T-helper 17 cell (primary cell): Measurements from ENCODE around the gene GFOD2. TPM values are rescaled to one million over a fixed set of nuclear protein-coding genes. Genes with fewer than 3 reads are reported as not detected.

Experiments used
- ATAC-seq: fragments of 150-1000 bp; cut with Tn5 transposase; 2 replicates; pipeline ENCODE4 v1.10.0; 2021; ENCODE audit warnings: mild to moderate bottlenecking, moderate library complexity
- DNase-seq, 3 donors: peaks; one replicate each; pipeline versions ENCODE4 v3.0.0 to v3.0.0-alpha.2; 2020 to 2021
- H3K9me3 ChIP-seq: one replicate; pipeline ENCODE4 v1.7.0; 2013; ENCODE audit warnings: low read length, mild to moderate bottlenecking; ENCODE audit not compliant: control insufficient read depth, poor library complexity, severe bottlenecking
- H3K27ac Mint-ChIP-seq: one replicate; pipeline ENCODE4 v1.8.0; 2022; ENCODE audit warnings: mild to moderate bottlenecking, moderate library complexity, mixed read lengths
- H3K27me3 Mint-ChIP-seq: one replicate; pipeline ENCODE4 v1.8.0; 2022; ENCODE audit warnings: mixed read lengths
- H3K36me3 Mint-ChIP-seq: one replicate; pipeline ENCODE4 v1.8.0; 2022; ENCODE audit warnings: low read depth, mixed read lengths
- H3K4me1 Mint-ChIP-seq: one replicate; pipeline ENCODE4 v1.8.0; 2022; ENCODE audit warnings: mild to moderate bottlenecking, mixed read lengths
- H3K4me3 Mint-ChIP-seq: one replicate; pipeline ENCODE4 v1.8.0; 2022; ENCODE audit warnings: mild to moderate bottlenecking, moderate library complexity, mixed read lengths
- total RNA-seq, 4 donors: library from RNA in 2 of 4; stranded (reverse) in 2 of 4; gene quantifications; one replicate each; pipeline ENCODE4 v1.2.3 and lab custom pipeline; 2022 to 2026

The GFOD2 gene
- total RNA-seq, 2 donors from 2014 or later, result 11.7 to 14.7 TPM

- ATAC-seq, result no peak
- Mint-ChIP-seq H3K36me3 (peaks cover 2% of the 10 kb centered on the region), H3K4me3 (no peak overlapping the region), H3K27ac (peak overlapping the region; percentile 62), H3K4me1 (peaks cover 7% of the 10 kb centered on the region), H3K27me3 (no peaks in the 10 kb centered on the region)
- DNase-seq, result no peak
- H3K9me3 ChIP-seq, result no peaks in the 10 kb centered on the region
Observed at GRCh38 chr16:67750466-67750865, 31.4 kb upstream of the GFOD2 start.

DNA sequence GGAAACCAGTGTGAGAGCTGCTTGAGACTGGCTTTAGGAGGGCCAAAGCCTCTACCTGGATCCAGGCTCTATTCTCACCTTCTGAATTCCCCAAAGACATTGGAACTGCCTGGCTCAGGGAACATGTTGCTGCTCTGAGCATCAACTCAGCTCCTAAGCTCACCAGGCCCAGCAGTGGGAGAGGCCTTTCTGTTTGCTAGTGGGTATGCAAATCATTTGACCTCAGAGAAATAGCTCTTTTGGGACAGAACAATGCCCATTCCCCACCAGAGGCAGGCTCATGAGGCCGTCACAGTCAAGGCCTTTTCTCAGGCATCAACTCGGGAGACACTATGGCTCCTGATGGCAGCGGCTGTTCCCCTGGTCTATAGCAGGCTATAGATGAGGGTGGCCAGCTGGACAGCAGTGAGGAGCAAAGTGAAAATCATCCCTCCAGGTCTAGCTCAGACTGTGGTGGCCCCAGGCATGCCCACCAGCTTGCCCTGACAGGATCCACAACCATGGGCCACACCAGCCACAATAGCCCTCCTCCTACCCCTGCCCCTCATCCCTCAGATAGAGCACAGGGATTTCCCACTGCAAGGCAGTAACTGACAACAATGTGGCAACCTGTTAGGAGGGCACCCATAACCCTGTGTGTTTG lies 30.4 kb upstream of the GFOD2 start:
- peaks cover 2% of the 10 kb centered on the region for H3K36me3 Mint-ChIP-seq
- no peak overlapping the region for H3K4me3 Mint-ChIP-seq
- ATAC-seq (no peak), DNase-seq (no peak)
- H3K4me1 Mint-ChIP-seq, result peaks cover 7% of the 10 kb centered on the region
- no peaks in the 10 kb centered on the region for H3K27me3 Mint-ChIP-seq
- H3K27ac Mint-ChIP-seq, result no peak overlapping the region
- no peaks in the 10 kb centered on the region for H3K9me3 ChIP-seq

DNA sequence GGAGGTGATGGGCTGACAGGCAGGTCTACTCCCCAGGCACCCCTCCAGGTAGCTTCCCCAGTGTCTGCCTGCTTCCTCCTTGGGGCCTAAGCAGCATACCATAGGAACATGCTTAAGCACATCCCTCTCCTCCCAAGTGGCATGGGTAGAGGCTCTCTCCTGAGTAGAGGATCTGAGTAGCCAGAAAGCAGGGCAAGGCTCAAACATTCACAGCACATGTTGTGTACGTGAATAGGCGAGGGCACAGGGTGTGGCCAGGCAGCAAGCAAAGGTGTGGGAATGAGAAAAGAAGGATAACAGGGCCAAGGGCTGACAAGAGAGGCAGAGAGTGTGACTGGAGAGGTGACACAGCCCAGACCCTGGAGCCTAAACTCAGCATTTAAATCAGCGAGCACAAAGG lies 29.7 kb upstream of the GFOD2 start:
- H3K27me3 Mint-ChIP-seq, result no peaks in the 10 kb centered on the region

DNA sequence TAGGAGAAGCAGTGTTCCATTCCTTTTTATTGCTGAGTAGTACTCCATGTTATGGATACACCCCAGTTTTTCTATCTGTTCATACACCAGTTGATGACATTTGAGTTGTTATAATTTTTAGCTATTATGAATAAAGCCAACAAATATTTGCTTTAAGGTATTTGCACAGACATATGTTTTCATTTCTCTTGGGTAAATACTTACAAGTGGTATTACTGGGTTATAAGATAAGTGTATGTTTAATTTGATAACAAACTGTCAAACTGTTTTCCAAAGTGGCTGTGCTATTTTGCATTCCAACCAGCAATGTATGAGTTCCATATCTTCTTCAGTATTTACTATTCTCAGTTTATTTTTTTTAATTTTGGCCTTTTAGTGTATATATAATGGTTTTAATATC lies 27.7 kb upstream of the GFOD2 start:
- Mint-ChIP-seq H3K36me3 (peaks cover 5% of the 10 kb centered on the region), H3K4me1 (peaks cover 15% of the 10 kb centered on the region), H3K4me3 (no peak overlapping the region), H3K27me3 (no peaks in the 10 kb centered on the region), H3K27ac (no peak overlapping the region)
- ATAC-seq (no peak), DNase-seq (no peak)
- no peaks in the 10 kb centered on the region for H3K9me3 ChIP-seq

More for the DNA sequence above, 29.7 kb upstream of the GFOD2 start:
- no peaks in the 10 kb centered on the region for H3K9me3 ChIP-seq
- Mint-ChIP-seq H3K27ac (peak overlapping the region; percentile 34), H3K4me3 (no peak overlapping the region), H3K4me1 (peaks cover 7% of the 10 kb centered on the region), H3K36me3 (peaks cover 2% of the 10 kb centered on the region)
- ATAC-seq (no peak), DNase-seq (no peak)

GRCh38 chr16:67741118-67741517 lies 22.0 kb upstream of the GFOD2 start:
- Mint-ChIP-seq H3K27me3 (no peaks in the 10 kb centered on the region), H3K4me3 (no peak overlapping the region), H3K4me1 (peaks cover 10% of the 10 kb centered on the region), H3K36me3 (peaks cover 6% of the 10 kb centered on the region), H3K27ac (no peak overlapping the region)
- no peaks in the 10 kb centered on the region for H3K9me3 ChIP-seq
- no peak for ATAC-seq
- DNase-seq, result no peak

- H3K9me3 ChIP-seq, result no peaks in the 10 kb centered on the region
- no peak for ATAC-seq
- Mint-ChIP-seq H3K4me1 (peaks cover 10% of the 10 kb centered on the region), H3K27ac (no peak overlapping the region), H3K36me3 (peaks cover 6% of the 10 kb centered on the region), H3K27me3 (no peaks in the 10 kb centered on the region), H3K4me3 (no peak overlapping the region)
- no peak for DNase-seq
Observed at GRCh38 chr16:67740391-67740790, 21.3 kb upstream of the GFOD2 start.

DNA sequence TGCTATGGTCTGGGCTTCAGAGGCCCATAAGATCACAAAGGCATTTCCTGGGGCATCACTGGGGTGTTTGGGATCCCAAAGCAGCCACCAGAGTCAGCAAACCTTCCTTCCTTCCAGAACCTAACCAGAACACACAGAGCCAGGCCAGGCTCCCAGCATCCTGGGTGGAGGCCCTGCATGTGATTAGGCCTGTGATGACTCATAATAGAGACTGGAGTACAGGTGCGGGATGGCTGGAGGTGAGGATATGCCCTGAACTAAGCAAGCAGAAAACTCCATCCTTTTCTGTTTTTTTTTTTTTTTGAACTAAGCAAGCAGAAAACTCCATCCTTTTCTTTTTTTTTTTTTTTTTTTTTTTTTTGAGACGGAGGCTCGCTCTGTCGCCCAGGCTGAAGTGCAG lies 17.7 kb upstream of the GFOD2 start:
- H3K4me3 Mint-ChIP-seq, result no peak overlapping the region
- H3K27me3 Mint-ChIP-seq, result no peaks in the 10 kb centered on the region
- H3K4me1 Mint-ChIP-seq, result peaks cover 2% of the 10 kb centered on the region
- no peak overlapping the region for H3K27ac Mint-ChIP-seq
- H3K36me3 Mint-ChIP-seq, result peaks cover 3% of the 10 kb centered on the region
- ATAC-seq (no peak), DNase-seq (no peak)
- H3K9me3 ChIP-seq, result no peaks in the 10 kb centered on the region

GRCh38 chr16:67734731-67735201 lies 15.7 kb upstream of the GFOD2 start:
- Mint-ChIP-seq H3K4me3 (no peak overlapping the region), H3K27me3 (no peaks in the 10 kb centered on the region), H3K27ac (no peak overlapping the region), H3K4me1 (peaks cover 2% of the 10 kb centered on the region), H3K36me3 (peaks cover 4% of the 10 kb centered on the region)
- ATAC-seq (no peak), DNase-seq (no peak)
- no peaks in the 10 kb centered on the region for H3K9me3 ChIP-seq

- Mint-ChIP-seq H3K36me3 (peaks cover 8% of the 10 kb centered on the region), H3K4me1 (peaks cover 2% of the 10 kb centered on the region), H3K4me3 (no peak overlapping the region), H3K27me3 (no peaks in the 10 kb centered on the region), H3K27ac (no peak overlapping the region)
- DNase-seq, result no peak
- no peak for ATAC-seq
- H3K9me3 ChIP-seq, result no peaks in the 10 kb centered on the region
Observed at GRCh38 chr16:67733734-67734470, 14.8 kb upstream of the GFOD2 start.

DNA sequence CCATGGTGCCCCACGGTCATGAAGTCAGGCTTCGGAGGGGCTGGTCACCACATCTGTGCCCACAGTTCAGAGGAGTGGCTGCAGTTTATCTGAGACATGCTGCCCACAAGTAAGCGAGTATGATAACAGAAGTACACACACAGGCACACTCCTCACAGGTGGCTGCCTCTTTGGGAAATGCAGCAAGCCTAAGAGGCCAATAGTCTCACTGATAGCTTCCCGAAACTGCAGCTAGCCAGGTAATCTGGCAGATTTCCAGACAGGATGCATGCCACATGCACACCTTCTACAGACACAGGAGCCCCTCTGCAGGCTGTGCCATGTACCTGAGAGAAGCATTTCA lies 12.6 kb upstream of the GFOD2 start:
- ATAC-seq, result no peak
- no peak for DNase-seq
- H3K27me3 Mint-ChIP-seq, result no peaks in the 10 kb centered on the region
- H3K36me3 Mint-ChIP-seq, result peaks cover 9% of the 10 kb centered on the region
- H3K27ac Mint-ChIP-seq, result no peak overlapping the region
- no peaks in the 10 kb centered on the region for H3K9me3 ChIP-seq
- H3K4me3 Mint-ChIP-seq, result no peak overlapping the region
- peaks cover 2% of the 10 kb centered on the region for H3K4me1 Mint-ChIP-seq

- H3K4me1 Mint-ChIP-seq, result no peaks in the 10 kb centered on the region
- no peaks in the 10 kb centered on the region for H3K9me3 ChIP-seq
Observed at GRCh38 chr16:67731071-67731752, 12.1 kb upstream of the GFOD2 start.

GRCh38 chr16:67730326-67730725 lies 11.2 kb upstream of the GFOD2 start:
- peaks cover 9% of the 10 kb centered on the region for H3K36me3 Mint-ChIP-seq

More at GRCh38 chr16:67731071-67731752, 12.1 kb upstream of the GFOD2 start:
- H3K4me3 Mint-ChIP-seq, result no peak overlapping the region
- H3K36me3 Mint-ChIP-seq, result peaks cover 9% of the 10 kb centered on the region
- no peaks in the 10 kb centered on the region for H3K27me3 Mint-ChIP-seq
- DNase-seq (no peak), ATAC-seq (no peak)
- H3K27ac Mint-ChIP-seq, result peak overlapping the region; percentile 8

GRCh38 chr16:67729636-67730248 lies 10.6 kb upstream of the GFOD2 start:
- Mint-ChIP-seq H3K4me1 (no peaks in the 10 kb centered on the region), H3K36me3 (peaks cover 9% of the 10 kb centered on the region), H3K27me3 (no peaks in the 10 kb centered on the region), H3K27ac (peak overlapping the region; percentile 16), H3K4me3 (no peak overlapping the region)
- ATAC-seq (no peak), DNase-seq (no peak)
- no peaks in the 10 kb centered on the region for H3K9me3 ChIP-seq

More at GRCh38 chr16:67730326-67730725, 11.2 kb upstream of the GFOD2 start:
- H3K4me3 Mint-ChIP-seq, result no peak overlapping the region
- H3K27ac Mint-ChIP-seq, result peak overlapping the region; percentile 16
- H3K9me3 ChIP-seq, result no peaks in the 10 kb centered on the region
- H3K4me1 Mint-ChIP-seq, result no peaks in the 10 kb centered on the region
- ATAC-seq, result no peak
- DNase-seq, result no peak
- no peaks in the 10 kb centered on the region for H3K27me3 Mint-ChIP-seq
